IPS DF 4.7 (cell line): ENCODE data around the gene LENG9.
"Not testable (repeated sequence)": the region's sequence is repeated elsewhere in the genome, so short reads cannot be mapped to it uniquely, and the experiment has no call there.

Experiments used
- DNase-seq: peaks from one replicate; pipeline ENCODE4 v3.0.0-alpha.2; 2013; ENCODE audit warnings: low spot score; ENCODE audit errors: extremely low read depth

Gene LENG9

GRCh38 chr19:54478677-54479266 is 15.2 kb upstream of the LENG9 start:
- DNase-seq = no peak

GRCh38 chr19:54477650-54478049 is 14.1 kb upstream of the LENG9 start:
- no peak for DNase-seq

GRCh38 chr19:54475706-54476105 is 12.1 kb upstream of the LENG9 start:
- DNase-seq = no peak

- no peak for DNase-seq
Measured at GRCh38 chr19:54473892-54474372, 10.4 kb upstream of the LENG9 start.

GRCh38 chr19:54473071-54473891 is 9.7 kb upstream of the LENG9 start, which contains the start of gene CDC42EP5:
CDC42EP5 (minus strand) TSS chr19:54473296; CDS start chr19:54465547, 7,749 bp downstream.
- DNase-seq = no peak

- DNase-seq = no peak
Measured at GRCh38 chr19:54470991-54471782, 7.6 kb upstream of the LENG9 start.

GRCh38 chr19:54470276-54470887 is 6.8 kb upstream of the LENG9 start:
- DNase-seq = no peak

- DNase-seq = no peak
Measured at GRCh38 chr19:54469496-54469934, 5.9 kb upstream of the LENG9 start.

GRCh38 chr19:54466110-54466480 is 2.5 kb upstream of the LENG9 start:
- DNase-seq = not testable (repeated sequence)

- DNase-seq = no peak
Measured at GRCh38 chr19:54465426-54466109, 2.0 kb upstream of the LENG9 start.

GRCh38 chr19:54464630-54465425 is 1.2 kb upstream of the LENG9 start:
- no peak for DNase-seq

GRCh38 chr19:54464044-54464629 is 559 bp upstream of the LENG9 start:
- DNase-seq = no peak

GRCh38 chr19:54462655-54463530 is 685 bp downstream of the LENG9 start:
- DNase-seq = no peak

- DNase-seq = no peak
Measured at GRCh38 chr19:54462047-54462654, 1.4 kb downstream of the LENG9 start.

- DNase-seq = no peak
Measured at GRCh38 chr19:54461613-54462012, 2.0 kb downstream of the LENG9 start.

- DNase-seq = no peak
Measured at GRCh38 chr19:54461210-54461609, 2.4 kb downstream of the LENG9 start.

GRCh38 chr19:54460230-54461005 is 3.2 kb downstream of the LENG9 start:
- DNase-seq = no peak
